HG03039 (cell line): ENCODE measurements around the gene C6orf89.
"Not testable (repeated sequence)": the region's sequence is repeated elsewhere in the genome, so short reads cannot be mapped to it uniquely, and the experiment has no call there.

Source experiments
- ATAC-seq: cut with Tn5 transposase; IDR thresholded peaks from one replicate; pipeline ENCODE4 v1.9.1; 2021; ENCODE audit warnings: mild to moderate bottlenecking, moderate library complexity; ENCODE audit not compliant: unreplicated experiment

The C6orf89 gene

GRCh38 chr6:36945301-36945700 lies 59.5 kb downstream of the C6orf89 start:
- no peak for ATAC-seq

- ATAC-seq: no peak
Observed at GRCh38 chr6:36946526-36946925, 60.8 kb downstream of the C6orf89 start.

- no peak for ATAC-seq
Observed at GRCh38 chr6:36947570-36948351, 62.0 kb downstream of the C6orf89 start.

DNA sequence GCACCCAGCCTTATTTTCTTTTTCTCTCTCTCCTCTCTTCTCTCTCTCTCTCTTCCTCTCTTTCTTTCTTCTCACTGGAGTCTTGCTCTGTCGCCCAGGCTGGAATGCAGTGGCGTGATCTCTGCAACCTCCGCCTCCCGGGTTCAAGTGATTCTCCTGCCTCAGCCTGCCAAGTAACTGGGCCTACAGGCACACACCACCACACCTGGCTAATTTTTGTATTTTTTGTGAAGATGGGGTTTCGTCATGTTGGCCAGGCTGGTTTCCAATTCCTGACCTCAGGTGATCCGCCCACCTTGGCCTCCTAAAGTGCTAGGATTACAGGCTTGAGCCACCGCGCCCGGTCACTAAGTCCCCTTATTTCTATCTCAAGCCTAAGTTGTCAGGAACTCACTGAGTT lies 63.3 kb downstream of the C6orf89 start:
- not testable (repeated sequence) for ATAC-seq

DNA sequence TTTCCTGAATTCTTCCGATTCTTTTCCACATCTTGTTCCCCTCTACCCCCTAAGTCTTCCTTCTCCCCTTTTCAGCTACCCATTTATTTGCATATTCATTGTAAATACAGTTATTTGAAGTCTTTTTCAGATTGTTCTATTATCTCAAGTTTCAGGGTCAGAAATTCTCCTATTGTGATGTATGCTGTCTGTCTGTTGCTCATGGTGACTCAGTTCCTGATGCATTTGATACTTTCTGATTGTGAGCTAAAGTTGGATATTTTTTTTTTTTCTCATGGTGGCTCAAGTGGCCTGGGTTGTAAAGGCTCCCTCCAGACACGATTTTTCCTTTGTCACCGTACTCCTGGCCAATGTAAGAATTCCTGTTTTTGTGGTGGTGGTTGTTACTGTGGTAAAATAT lies 63.9 kb downstream of the C6orf89 start:
- no peak for ATAC-seq

DNA sequence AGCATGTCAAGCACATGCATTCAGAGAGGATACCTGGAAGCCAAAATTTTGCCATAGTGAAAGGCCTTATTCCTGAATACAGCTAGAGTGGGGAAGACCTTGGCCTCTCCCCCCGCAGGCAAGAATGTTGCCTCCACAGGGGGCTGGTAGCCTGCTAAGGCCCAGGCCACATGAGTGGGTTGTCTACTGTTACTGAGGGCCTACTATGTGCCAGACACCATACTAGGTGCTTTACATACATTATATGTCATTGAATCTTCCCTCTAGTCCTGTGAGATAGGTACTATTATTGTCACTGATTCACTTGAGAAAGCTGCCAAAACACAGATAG lies 68.1 kb downstream of the C6orf89 start:
- no peak for ATAC-seq

DNA sequence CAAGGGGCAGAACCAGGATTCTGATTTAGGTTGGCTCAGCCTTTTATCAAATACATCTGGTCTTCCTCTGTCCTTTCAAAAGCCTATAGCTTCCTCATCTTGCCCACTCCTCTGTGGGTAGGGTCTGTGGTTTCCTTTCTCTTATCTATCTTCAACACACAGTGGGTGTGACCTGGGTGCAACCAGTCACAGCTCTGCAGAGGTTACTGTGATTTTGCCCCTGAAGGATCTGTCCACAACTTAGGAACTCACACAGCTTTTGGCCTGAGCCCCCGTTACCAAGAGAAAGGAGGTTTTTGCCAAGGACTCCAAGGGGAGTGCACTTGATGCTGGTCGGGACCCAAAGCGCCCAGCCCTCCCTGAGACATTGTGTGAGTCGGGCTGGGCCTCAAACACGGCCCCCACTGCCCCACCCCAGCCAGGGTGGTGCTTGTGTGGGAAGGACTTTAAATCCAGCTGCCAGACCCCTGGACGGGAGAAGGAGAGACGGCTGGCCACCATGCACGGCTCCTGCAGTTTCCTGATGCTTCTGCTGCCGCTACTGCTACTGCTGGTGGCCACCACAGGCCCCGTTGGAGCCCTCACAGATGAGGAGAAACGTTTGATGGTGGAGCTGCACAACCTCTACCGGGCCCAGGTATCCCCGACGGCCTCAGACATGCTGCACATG lies 68.6 kb downstream of the C6orf89 start, which contains the start of gene PI16:
Gene PI16, plus strand, starts transcription at position 477 of the 670 bp plus-strand sequence. Its CDS starts 23 bp downstream, at position 500.
- ATAC-seq: no peak

DNA sequence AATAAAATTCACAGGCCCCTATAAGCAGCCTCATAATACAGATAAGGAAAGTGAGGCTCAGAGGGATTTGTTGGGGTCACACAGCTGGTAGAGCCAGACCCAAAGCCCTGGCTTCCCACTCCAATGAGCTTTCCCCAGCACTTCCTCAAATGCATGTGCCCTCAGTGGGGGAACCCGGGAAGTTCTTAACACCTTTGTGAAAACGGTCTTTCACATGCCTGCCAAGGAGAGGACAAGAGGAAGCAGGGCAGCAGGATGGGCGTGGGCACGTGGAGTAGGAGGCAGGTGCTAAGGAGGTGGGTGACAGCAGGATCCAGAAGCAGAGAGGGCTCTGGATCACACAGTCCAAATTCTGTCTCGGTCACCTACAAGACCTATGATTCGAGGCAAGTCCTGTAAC lies 69.4 kb downstream of the C6orf89 start:
- ATAC-seq: no peak

- ATAC-seq: no peak
Observed at GRCh38 chr6:36955671-36956445, 70.1 kb downstream of the C6orf89 start.

- no peak for ATAC-seq
Observed at GRCh38 chr6:36956446-36956820, 70.7 kb downstream of the C6orf89 start.

GRCh38 chr6:36957773-36958271 lies 72.1 kb downstream of the C6orf89 start:
- no peak for ATAC-seq

GRCh38 chr6:36958775-36959554 lies 73.2 kb downstream of the C6orf89 start:
- ATAC-seq: no peak

DNA sequence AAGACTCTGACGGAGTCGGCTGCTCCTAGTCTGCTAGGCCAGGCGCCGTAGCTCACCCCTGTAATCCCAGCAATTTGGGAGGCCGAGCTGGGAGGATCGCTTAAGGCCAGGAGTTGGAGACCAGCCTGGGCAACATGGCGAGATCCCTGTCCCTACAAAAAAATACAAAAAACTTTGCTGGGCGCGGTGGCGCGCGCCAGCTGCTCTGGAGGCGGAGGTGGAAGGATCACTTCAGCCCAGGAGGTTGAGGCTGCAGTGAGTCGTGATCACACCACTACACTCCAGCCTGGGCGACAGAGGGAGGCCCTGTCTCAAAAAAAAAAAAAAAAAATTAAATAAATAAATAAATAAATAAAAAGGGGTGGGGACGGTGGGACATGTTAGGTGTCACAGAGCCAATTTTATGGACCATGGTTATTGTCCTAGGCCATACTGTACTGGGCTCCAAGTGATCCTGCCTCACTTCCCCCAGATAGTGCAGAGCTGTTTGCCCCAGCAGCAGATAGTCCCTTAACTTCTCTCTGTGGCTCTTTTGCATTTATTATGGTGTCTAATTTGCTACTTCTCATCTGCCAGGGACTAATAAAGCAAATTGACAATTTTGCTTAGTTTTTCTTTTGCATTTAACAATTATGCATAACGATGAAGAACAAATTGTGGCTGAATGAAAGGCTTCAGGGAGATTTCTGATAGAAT lies 74.0 kb downstream of the C6orf89 start:
- ATAC-seq: no peak

GRCh38 chr6:36961441-36962435 lies 76.0 kb downstream of the C6orf89 start:
- ATAC-seq: no peak

DNA sequence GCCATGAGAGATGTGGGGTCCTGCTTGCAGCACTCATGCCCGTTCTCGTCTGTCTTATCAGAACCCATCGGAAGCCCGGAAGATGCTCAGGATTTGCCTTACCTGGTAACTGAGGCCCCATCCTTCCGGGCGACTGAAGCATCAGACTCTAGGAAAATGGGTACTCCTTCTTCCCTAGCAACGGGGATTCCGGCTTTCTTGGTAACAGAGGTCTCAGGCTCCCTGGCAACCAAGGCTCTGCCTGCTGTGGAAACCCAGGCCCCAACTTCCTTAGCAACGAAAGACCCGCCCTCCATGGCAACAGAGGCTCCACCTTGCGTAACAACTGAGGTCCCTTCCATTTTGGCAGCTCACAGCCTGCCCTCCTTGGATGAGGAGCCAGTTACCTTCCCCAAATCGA lies 77.1 kb downstream of the C6orf89 start:
- ATAC-seq: no peak

DNA sequence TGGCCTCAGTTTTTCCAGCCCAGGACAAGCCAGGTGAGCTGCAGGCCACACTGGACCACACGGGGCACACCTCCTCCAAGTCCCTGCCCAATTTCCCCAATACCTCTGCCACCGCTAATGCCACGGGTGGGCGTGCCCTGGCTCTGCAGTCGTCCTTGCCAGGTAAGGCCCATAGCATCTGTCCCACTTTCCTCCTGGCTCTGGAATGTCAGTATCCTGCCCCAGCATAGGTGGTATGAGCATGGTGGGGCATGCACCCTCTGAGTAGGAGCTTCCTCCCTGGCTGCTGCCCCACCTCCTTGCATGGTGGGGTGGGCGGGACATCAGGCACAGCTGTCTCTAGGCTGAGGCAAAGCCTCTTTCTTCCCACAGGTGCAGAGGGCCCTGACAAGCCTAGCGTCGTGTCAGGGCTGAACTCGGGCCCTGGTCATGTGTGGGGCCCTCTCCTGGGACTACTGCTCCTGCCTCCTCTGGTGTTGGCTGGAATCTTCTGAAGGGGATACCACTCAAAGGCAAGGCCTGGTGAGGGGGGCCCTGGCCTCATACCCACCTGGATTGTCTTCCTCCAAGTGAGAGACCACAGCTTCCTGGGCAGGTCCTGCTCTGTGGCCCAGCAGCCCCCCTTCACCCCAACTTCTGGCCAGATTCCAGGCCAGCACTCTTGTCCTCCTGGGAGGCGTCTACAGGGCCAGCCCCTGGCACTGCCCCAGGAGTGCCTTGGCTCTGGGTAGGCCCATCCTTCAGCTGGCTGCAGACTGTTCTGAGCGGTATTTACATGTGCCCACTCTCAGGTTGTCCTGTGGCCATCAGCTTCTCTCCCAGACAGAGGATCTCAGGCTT lies 77.9 kb downstream of the C6orf89 start:
- ATAC-seq: no peak

- ATAC-seq: no peak
Observed at GRCh38 chr6:36964349-36964748, 78.6 kb downstream of the C6orf89 start.

DNA sequence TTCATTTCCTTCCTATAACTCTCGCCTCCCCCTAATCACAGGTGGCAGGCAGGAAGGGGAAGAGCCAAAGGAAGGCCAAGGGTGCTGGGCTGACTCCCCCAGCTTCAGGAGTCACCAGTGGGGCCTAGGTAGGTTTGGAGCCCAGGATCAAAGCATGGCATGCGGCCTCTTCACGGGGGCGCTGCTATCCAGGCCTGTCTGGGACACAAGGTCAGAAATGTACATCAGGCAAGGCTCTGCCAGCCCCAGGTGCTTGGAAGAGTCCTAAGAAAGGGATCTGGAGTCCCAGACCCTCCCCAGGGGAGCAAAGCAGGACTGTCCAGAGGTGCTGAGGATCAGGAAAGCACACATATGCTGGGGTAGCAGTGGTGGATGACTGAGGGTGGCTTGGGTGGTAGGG lies 79.2 kb downstream of the C6orf89 start:
- ATAC-seq: no peak
